ENCODE measurements around the gene PFKFB4. TPM values are rescaled to one million over a fixed set of nuclear protein-coding genes. Genes with fewer than 3 reads are reported as not detected.
A peak's percentile ranks its signal among the peaks of the same experiment; 100 is the strongest.
"Not testable (repeated sequence)": the region's sequence is repeated elsewhere in the genome, so short reads cannot be mapped to it uniquely, and the experiment has no call there.

The PFKFB4 gene
- total RNA-seq, 2 donors from 2014 or later: 9.9 to 89.0 TPM

DNA sequence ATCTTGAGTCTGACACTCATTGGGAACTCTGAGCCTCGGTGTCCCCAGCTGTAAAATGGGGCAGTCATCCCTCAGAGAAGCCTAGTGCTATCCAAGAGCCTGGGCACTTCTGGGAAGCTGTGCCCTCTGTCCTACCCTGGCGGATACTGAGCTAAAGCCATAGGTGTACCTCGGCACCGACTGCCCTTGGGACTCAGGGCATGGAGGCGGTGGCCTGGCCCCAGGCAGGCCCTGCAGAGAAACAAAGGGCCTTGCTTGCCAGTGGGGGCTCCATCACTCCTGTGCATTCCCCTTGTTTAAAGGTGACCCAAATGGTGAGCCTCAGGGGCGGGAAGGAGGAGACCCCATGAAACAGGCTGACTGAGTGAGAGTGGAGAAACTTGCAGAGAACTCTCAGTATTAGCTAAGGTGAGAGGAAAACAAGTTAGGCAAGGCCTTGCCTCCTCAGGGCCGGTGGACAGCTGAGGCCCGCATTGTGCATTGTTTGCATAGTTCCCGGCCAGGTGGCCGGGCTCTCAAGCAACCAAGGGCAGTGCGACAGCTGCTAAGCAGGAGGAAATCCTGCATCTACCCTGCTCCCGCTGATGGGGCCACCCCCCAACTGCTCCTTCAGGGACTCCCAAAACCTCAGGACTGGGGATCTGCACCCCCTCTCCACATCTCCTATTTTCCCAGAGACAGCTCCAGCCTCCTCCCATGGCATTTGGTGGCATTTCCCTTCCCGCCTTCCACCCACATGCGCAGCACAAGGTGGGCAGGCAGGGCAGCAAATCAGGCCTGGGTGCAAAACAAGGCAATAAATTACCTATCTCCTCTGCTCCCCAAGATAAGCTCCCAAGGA, 4.3 kb downstream of the PFKFB4 start:
- no peak for DNase-seq (ENCODE audit: low spot score)
- TF ChIP-seq, protein P1, sequence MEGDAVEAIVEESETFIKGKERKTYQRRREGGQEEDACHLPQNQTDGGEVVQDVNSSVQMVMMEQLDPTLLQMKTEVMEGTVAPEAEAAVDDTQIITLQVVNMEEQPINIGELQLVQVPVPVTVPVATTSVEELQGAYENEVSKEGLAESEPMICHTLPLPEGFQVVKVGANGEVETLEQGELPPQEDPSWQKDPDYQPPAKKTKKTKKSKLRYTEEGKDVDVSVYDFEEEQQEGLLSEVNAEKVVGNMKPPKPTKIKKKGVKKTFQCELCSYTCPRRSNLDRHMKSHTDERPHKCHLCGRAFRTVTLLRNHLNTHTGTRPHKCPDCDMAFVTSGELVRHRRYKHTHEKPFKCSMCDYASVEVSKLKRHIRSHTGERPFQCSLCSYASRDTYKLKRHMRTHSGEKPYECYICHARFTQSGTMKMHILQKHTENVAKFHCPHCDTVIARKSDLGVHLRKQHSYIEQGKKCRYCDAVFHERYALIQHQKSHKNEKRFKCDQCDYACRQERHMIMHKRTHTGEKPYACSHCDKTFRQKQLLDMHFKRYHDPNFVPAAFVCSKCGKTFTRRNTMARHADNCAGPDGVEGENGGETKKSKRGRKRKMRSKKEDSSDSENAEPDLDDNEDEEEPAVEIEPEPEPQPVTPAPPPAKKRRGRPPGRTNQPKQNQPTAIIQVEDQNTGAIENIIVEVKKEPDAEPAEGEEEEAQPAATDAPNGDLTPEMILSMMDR (IDR thresholded peaks at IDR 0.05): no peak
- TF ChIP-seq POLR2AphosphoS5 (IDR thresholded peaks at IDR 0.05) (no peak), POLR2A (IDR thresholded peaks at IDR 0.05) (no peak)
- 67% methylated on average over 14 of the region's 14 CpGs for WGBS
- intact Hi-C loops (cut with DNase I): loop anchor here (10.0 kb wide), 1 partner anchor 278 kb away; no protein-coding TSS in a partner anchor
- Histone ChIP-seq H3K27ac (peak overlapping the region in 1 of 2 donors; percentile 35), H3K9me3 (no peaks in the 10 kb centered on the region), H3K4me1 (replicated peaks) (peaks cover 5% of the 10 kb centered on the region), H3K36me3 (no peaks in the 10 kb centered on the region), H3K4me3 (no peak overlapping the region), H3K27me3 (replicated peaks; ENCODE audit: insufficient read depth) (no peaks in the 10 kb centered on the region)

DNA sequence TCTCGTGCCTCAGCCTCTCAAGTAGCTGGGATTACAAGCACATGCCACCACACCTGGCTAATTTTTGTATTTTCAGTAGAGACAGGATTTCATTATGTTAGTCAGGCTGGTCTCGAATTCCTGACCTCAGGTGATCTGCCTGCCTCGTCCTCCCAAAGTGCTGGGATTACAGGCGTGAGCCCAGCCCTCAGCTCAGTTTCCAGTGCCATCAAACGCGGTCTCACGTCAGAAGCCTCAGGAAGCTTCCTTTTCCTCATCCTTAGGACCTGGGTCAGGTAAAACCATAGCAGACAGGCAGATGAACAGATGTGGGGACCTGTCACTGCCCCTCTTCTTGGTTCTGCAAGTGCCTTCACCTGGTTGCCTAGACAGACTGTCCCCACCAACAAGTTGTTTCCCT, 5.0 kb downstream of the PFKFB4 start:
- WGBS: 89% methylated on average over 7 of the region's 7 CpGs
- not testable (repeated sequence) for H3K9me3 ChIP-seq; H3K27me3 ChIP-seq (replicated peaks; ENCODE audit: insufficient read depth); DNase-seq (ENCODE audit: low spot score); H3K36me3 ChIP-seq; H3K4me1 ChIP-seq (replicated peaks); H3K4me3 ChIP-seq; H3K27ac ChIP-seq
- intact Hi-C loops (cut with DNase I): loop anchor here (10.0 kb wide), 1 partner anchor 277 kb away; no protein-coding TSS in a partner anchor

- H3K9me3 ChIP-seq: no peaks in the 10 kb centered on the region
- no peaks in the 10 kb centered on the region for H3K27me3 ChIP-seq (replicated peaks; ENCODE audit: insufficient read depth)
- TF ChIP-seq POLR2AphosphoS5 (IDR thresholded peaks at IDR 0.05) (peak; percentile 78), POLR2A (IDR thresholded peaks at IDR 0.05) (no peak)
- TF ChIP-seq, protein P1 (IDR thresholded peaks at IDR 0.05): peak; percentile 90 to 97 (median 95)
- no peak overlapping the region for H3K27ac ChIP-seq
- no peak overlapping the region for H3K4me3 ChIP-seq
- intact Hi-C loops (cut with DNase I): loop anchor here (1.0 kb wide), 1 partner anchor 84 kb away; no protein-coding TSS in a partner anchor
- no peaks in the 10 kb centered on the region for H3K4me1 ChIP-seq (replicated peaks)
- DNase-seq (ENCODE audit: low spot score): peak; percentile 71
- 74% methylated on average over 10 of the region's 10 CpGs for WGBS
- H3K36me3 ChIP-seq: no peaks in the 10 kb centered on the region
These were observed 7.6 kb downstream of the PFKFB4 start for GRCh38 chr3:48548729-48549705.

GRCh38 chr3:48548126-48548525, 8.5 kb downstream of the PFKFB4 start:
- 90% methylated on average over 5 of the region's 5 CpGs for WGBS
- intact Hi-C loops (cut with DNase I): loop anchor here (1.0 kb wide), 1 partner anchor 83 kb away; no protein-coding TSS in a partner anchor
- Histone ChIP-seq H3K27ac (no peak overlapping the region), H3K9me3 (no peaks in the 10 kb centered on the region), H3K36me3 (no peaks in the 10 kb centered on the region), H3K4me1 (replicated peaks) (no peaks in the 10 kb centered on the region), H3K27me3 (replicated peaks; ENCODE audit: insufficient read depth) (no peaks in the 10 kb centered on the region), H3K4me3 (no peak overlapping the region)
- DNase-seq (ENCODE audit: low spot score): no peak
- TF ChIP-seq, protein P1 (IDR thresholded peaks at IDR 0.05): no peak
- no peak for TF ChIP-seq POLR2A (IDR thresholded peaks at IDR 0.05)
- no peak for TF ChIP-seq POLR2AphosphoS5 (IDR thresholded peaks at IDR 0.05)
